Measurements from ENCODE around the gene DYRK1B. TPM values are rescaled to one million over a fixed set of nuclear protein-coding genes. Genes with fewer than 3 reads are reported as not detected.
A peak's percentile ranks its signal among the peaks of the same experiment; 100 is the strongest.

The DYRK1B gene
- total RNA-seq, 1 donor from 2014 or later: 31.4 TPM

DNA sequence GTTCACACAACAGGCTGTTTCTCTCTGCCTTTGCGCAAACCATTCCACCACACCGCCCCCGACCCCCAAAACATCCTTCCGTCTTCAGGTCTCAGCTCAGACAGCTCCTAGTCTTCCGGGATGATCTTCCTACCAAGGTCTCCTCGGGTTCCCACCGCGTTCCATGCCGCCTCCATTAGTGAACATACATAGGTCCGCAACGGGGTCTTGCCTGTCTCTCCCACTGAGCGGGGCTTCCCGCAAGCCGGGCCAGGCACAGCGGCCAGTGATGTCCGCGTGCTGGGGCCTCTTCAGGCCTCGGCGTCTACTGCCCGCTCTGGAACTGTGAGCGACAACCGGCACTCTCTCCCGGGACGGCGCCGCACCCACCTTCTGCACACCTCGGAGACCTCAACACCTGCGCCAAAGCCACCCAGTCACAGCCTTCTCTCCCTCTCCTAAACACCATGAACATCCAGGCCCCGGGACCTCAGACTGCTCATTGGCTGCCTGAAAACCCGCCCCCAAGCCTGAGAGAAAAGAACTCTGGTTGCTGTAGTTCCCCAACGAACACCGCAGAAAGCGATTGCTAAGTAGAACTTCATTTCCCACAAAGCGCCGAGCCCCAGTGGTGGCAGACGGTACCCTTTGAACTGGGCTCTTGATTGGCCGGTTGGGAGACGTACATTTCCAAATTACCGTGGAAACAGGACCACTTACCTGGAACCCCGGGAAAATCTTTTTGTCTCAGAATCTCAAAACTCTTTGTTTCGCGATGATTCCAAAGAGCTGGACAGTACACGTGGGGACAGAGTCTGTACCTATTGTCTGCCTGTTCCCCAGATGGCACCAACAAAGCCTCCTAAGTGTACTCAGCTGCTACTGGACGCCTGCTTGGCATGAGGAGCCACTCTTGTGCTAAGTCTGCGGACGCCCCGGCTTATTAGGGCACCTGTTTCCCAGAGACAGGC lies 9.5 kb downstream of the DYRK1B start:
- H3K27me3 Mint-ChIP-seq (ENCODE audit: low read depth, unreplicated experiment): no peaks in the 10 kb centered on the region
- Histone ChIP-seq H3K27me3 (ENCODE audit: insufficient read depth, low read length) (no peaks in the 10 kb centered on the region), H4K20me1 (ENCODE audit: insufficient read depth, low read length) (no peaks in the 10 kb centered on the region), H3K27ac (ENCODE audit: low read depth, low read length) (no peak overlapping the region), H2AFZ (ENCODE audit: low read depth, low read length) (peak overlapping the region; percentile 85), H3K4me3 (ENCODE audit: insufficient read depth, low read depth, low read length) (peak overlapping the region; percentile 90), H3K4me1 (ENCODE audit: insufficient read depth, low read length) (peaks cover 5% of the 10 kb centered on the region), H3K9ac (ENCODE audit: low read length) (peak overlapping the region; percentile 87), H3K79me2 (ENCODE audit: insufficient read depth, low read length) (peaks cover 9% of the 10 kb centered on the region), H3K4me2 (ENCODE audit: low read length) (peak overlapping the region; percentile 99), H3K9me3 (ENCODE audit: insufficient read depth, low read depth, low read length) (no peaks in the 10 kb centered on the region), H3K36me3 (ENCODE audit: insufficient read depth, low read length) (peaks cover 4% of the 10 kb centered on the region)
- peaks cover 11% of the 10 kb centered on the region for H3K36me3 Mint-ChIP-seq (ENCODE audit: low read depth, unreplicated experiment)
- no peaks in the 10 kb centered on the region for H3K4me1 Mint-ChIP-seq (ENCODE audit: low read depth, unreplicated experiment)
- FAIRE-seq (peak; percentile 70), DNase-seq (ENCODE audit: low read depth) (peak; percentile 87)
- H3K27ac Mint-ChIP-seq (ENCODE audit: unreplicated experiment): peak overlapping the region; percentile 30
- H3K9me3 Mint-ChIP-seq (ENCODE audit: unreplicated experiment): no peaks in the 10 kb centered on the region
- no peak for TF ChIP-seq EZH2 (IDR thresholded peaks at IDR 0.05; ENCODE audit: insufficient read depth, low read length)
- TF ChIP-seq, protein P1, sequence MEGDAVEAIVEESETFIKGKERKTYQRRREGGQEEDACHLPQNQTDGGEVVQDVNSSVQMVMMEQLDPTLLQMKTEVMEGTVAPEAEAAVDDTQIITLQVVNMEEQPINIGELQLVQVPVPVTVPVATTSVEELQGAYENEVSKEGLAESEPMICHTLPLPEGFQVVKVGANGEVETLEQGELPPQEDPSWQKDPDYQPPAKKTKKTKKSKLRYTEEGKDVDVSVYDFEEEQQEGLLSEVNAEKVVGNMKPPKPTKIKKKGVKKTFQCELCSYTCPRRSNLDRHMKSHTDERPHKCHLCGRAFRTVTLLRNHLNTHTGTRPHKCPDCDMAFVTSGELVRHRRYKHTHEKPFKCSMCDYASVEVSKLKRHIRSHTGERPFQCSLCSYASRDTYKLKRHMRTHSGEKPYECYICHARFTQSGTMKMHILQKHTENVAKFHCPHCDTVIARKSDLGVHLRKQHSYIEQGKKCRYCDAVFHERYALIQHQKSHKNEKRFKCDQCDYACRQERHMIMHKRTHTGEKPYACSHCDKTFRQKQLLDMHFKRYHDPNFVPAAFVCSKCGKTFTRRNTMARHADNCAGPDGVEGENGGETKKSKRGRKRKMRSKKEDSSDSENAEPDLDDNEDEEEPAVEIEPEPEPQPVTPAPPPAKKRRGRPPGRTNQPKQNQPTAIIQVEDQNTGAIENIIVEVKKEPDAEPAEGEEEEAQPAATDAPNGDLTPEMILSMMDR (IDR thresholded peaks at IDR 0.05; ENCODE audit: insufficient read depth, low read depth, low read length): no peak
- no peak overlapping the region for H3K4me3 Mint-ChIP-seq (ENCODE audit: unreplicated experiment)

DNA sequence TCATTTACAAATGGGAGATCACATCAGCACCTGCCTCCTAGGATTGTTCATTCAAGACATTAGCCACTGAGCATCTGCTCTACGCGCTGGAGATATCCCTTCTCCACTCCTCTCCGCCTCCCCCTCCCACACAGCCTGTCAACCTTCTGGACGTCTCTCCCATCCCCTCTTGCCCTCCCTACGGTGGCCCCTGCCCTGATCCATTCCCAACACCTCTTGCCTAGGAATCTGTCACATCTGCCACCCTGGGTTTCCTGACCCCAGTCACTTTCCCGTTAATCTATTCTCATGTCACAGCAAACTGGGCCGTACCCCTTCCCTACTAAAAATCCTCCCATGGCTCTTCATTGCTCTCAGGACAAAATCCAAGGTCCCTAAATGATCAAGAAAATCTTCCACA lies 10.3 kb downstream of the DYRK1B start:
- no peaks in the 10 kb centered on the region for H3K27me3 ChIP-seq (ENCODE audit: insufficient read depth, low read length)
- H3K36me3 ChIP-seq (ENCODE audit: insufficient read depth, low read length): peaks cover under 1% of the 10 kb centered on the region
- H3K79me2 ChIP-seq (ENCODE audit: insufficient read depth, low read length): peaks cover 9% of the 10 kb centered on the region
- Mint-ChIP-seq H3K27me3 (ENCODE audit: low read depth, unreplicated experiment) (no peaks in the 10 kb centered on the region), H3K4me3 (ENCODE audit: unreplicated experiment) (no peak overlapping the region), H3K36me3 (ENCODE audit: low read depth, unreplicated experiment) (peaks cover 5% of the 10 kb centered on the region), H3K27ac (ENCODE audit: unreplicated experiment) (no peak overlapping the region), H3K9me3 (ENCODE audit: unreplicated experiment) (no peaks in the 10 kb centered on the region), H3K4me1 (ENCODE audit: low read depth, unreplicated experiment) (no peaks in the 10 kb centered on the region)
- peaks cover 5% of the 10 kb centered on the region for H3K4me1 ChIP-seq (ENCODE audit: insufficient read depth, low read length)
- no peaks in the 10 kb centered on the region for H3K9me3 ChIP-seq (ENCODE audit: insufficient read depth, low read depth, low read length)
- H3K9ac ChIP-seq (ENCODE audit: low read length): peak overlapping the region; percentile 87
- DNase-seq (ENCODE audit: low read depth): no peak
- peak overlapping the region; percentile 90 for H3K4me3 ChIP-seq (ENCODE audit: insufficient read depth, low read depth, low read length)
- no peak overlapping the region for H3K27ac ChIP-seq (ENCODE audit: low read depth, low read length)
- TF ChIP-seq, protein P1 (IDR thresholded peaks at IDR 0.05; ENCODE audit: insufficient read depth, low read depth, low read length): no peak
- TF ChIP-seq EZH2 (IDR thresholded peaks at IDR 0.05; ENCODE audit: insufficient read depth, low read length): no peak
- FAIRE-seq: no peak
- peak overlapping the region; percentile 99 for H3K4me2 ChIP-seq (ENCODE audit: low read length)
- peak overlapping the region; percentile 85 for H2AFZ ChIP-seq (ENCODE audit: low read depth, low read length)
- no peaks in the 10 kb centered on the region for H4K20me1 ChIP-seq (ENCODE audit: insufficient read depth, low read length)

DNA sequence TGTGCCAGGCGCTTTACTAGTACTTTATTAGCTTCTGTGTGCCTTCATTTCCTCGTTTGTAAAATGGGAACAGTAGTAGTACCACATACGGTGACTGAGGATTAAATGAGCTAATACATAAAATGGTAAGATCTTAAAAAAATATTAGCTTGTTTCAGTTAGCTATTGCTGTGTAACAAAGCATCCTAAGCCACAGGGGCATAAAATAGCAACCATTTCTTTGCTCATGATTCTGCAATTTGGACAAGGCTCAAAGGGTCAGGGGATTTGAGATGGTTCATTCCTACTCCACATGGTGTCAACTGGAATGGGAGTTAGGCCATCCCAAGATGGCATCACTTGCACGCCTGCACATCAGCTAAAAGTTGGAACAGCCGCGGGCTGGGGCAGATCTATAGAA lies 13.3 kb downstream of the DYRK1B start:
- H3K36me3 ChIP-seq (ENCODE audit: insufficient read depth, low read length): no peaks in the 10 kb centered on the region
- H3K27ac ChIP-seq (ENCODE audit: low read depth, low read length): no peak overlapping the region
- Mint-ChIP-seq H3K4me1 (ENCODE audit: low read depth, unreplicated experiment) (peaks cover 3% of the 10 kb centered on the region), H3K36me3 (ENCODE audit: low read depth, unreplicated experiment) (peaks cover 6% of the 10 kb centered on the region), H3K9me3 (ENCODE audit: unreplicated experiment) (no peaks in the 10 kb centered on the region), H3K27me3 (ENCODE audit: low read depth, unreplicated experiment) (no peaks in the 10 kb centered on the region), H3K4me3 (ENCODE audit: unreplicated experiment) (no peak overlapping the region), H3K27ac (ENCODE audit: unreplicated experiment) (no peak overlapping the region)
- H3K79me2 ChIP-seq (ENCODE audit: insufficient read depth, low read length): peaks cover 9% of the 10 kb centered on the region
- H3K9me3 ChIP-seq (ENCODE audit: insufficient read depth, low read depth, low read length): no peaks in the 10 kb centered on the region
- no peaks in the 10 kb centered on the region for H4K20me1 ChIP-seq (ENCODE audit: insufficient read depth, low read length)
- DNase-seq (ENCODE audit: low read depth) (no peak), FAIRE-seq (no peak)
- H3K27me3 ChIP-seq (ENCODE audit: insufficient read depth, low read length): no peaks in the 10 kb centered on the region
- H3K9ac ChIP-seq (ENCODE audit: low read length): no peak overlapping the region
- no peak overlapping the region for H3K4me2 ChIP-seq (ENCODE audit: low read length)
- H3K4me3 ChIP-seq (ENCODE audit: insufficient read depth, low read depth, low read length): no peak overlapping the region
- peaks cover 5% of the 10 kb centered on the region for H3K4me1 ChIP-seq (ENCODE audit: insufficient read depth, low read length)
- no peak for TF ChIP-seq EZH2 (IDR thresholded peaks at IDR 0.05; ENCODE audit: insufficient read depth, low read length)
- TF ChIP-seq, protein P1 (IDR thresholded peaks at IDR 0.05; ENCODE audit: insufficient read depth, low read depth, low read length): no peak
- H2AFZ ChIP-seq (ENCODE audit: low read depth, low read length): no peak overlapping the region

Data from astrocyte (in vitro differentiated cells and primary cell).